Spleen (tissue), 7 donors: ENCODE measurements around the gene RBFOX1.

ENCODE experiments used
- CTCF ChIP-seq, 11 experiments: fragments of 200-600 bp in 7 of 11; fragments of 450-650 bp in 4 of 11; sonication (generic) in 4 of 11; IDR thresholded peaks in 8 of 11; conservative IDR thresholded peaks in 3 of 11; 1 replicate in 7 of 11; 2 replicates in 4 of 11; pipeline versions ENCODE4 v1.4.0 to v1.8.0; 2016 to 2021; ENCODE audit warnings: antibody characterized with exemption in 11 of 11, inconsistent platforms in 4 of 11, mild to moderate bottlenecking in 1 of 11
- POLR2A ChIP-seq, 3 donors: fragments of 450-650 bp; IDR thresholded peaks; one replicate each; pipeline ENCODE4 v1.5.1; 2017; ENCODE audit warnings: antibody characterized with exemption in 3 of 3, mild to moderate bottlenecking in 1 of 3
- donor health status: DM: no; HTN: no; CAD: no; lungs with moderate emphysema.
- donor health status: DM: no; HTN: no; CAD: no.
- donor health status: DM: no; HTN: no; CAD: no.

DNA sequence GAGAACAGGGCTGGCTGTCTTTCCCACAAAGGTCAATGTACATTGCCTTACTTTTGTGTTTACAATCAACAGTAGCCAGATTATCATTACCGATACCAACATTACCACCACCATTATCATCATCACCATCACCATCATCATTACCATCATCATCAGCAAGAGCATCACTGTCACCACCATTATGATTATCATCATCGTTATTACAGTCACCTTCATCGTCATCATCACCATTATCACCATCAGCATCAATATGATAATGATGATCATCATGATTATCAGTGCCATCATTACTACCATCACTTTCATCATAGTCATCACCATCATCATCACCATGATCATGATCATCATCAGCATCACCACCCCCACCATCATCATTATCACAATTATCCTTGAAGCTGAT, 43.3 kb upstream of the RBFOX1 start:
- TF ChIP-seq CTCF (IDR thresholded peaks at IDR 0.05 in 8 of 11, conservative IDR thresholded peaks at IDR 0.05 in 3 of 11) (no peak), POLR2A (IDR thresholded peaks at IDR 0.05) (no peak)
